ENCODE measurements around the gene BCHE.

DNA sequence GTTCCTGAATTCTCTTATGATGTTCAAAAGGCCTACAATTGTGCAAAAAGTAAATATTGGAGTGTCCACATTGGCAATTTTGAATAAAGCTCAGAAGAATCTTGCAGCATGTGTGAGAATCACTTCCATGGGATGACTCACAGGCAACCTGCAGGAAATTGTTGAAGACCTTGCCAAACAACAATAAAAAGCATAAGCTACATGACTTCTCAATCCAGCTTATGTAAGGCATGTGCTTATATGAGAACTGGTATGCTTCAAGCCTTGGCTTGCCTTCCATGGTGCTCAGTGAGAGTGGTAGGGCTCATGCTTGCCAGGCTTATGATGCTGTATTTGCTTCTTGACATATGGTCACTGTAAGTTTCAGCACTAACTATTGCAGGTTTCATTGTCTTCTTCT lies 18.4 kb upstream of the BCHE start:
- TF ChIP-seq POLR2AphosphoS5 (IDR thresholded peaks at IDR 0.05; ENCODE audit: borderline replicate concordance, low read depth, low read length) (no peak), EZH2 (IDR thresholded peaks at IDR 0.05) (no peak)

Data from SK-N-MC (cell line).